NCI-H2029 treated with DMSO at 0.1 percent for 48 hours (cell line): Measurements from ENCODE around the gene EGFL7.

Experiments used
- DNase-seq: peaks from one replicate; lab custom pipeline; 2025; lab: John Stamatoyannopoulos, UW

The EGFL7 gene

GRCh38 chr9:136718345-136719194 is 55.9 kb downstream of the EGFL7 start:
- no peak for DNase-seq

- DNase-seq: no peak
These were observed 56.6 kb downstream of the EGFL7 start for GRCh38 chr9:136719195-136719880.

GRCh38 chr9:136720251-136720897 is 57.7 kb downstream of the EGFL7 start:
- no peak for DNase-seq

- no peak for DNase-seq
These were observed 58.2 kb downstream of the EGFL7 start for GRCh38 chr9:136720898-136721338.

GRCh38 chr9:136721339-136722092 is 58.8 kb downstream of the EGFL7 start:
- DNase-seq: no peak
